Head of caudate nucleus (tissue), 42 donors: ENCODE measurements around the gene ZNF618.

Experiments used
- DNase-seq, 42 donors: peaks; one replicate each; pipeline versions ENCODE4 v3.0.0 to v3.0.0-alpha.2; 2020 to 2021; ENCODE audit warnings: mixed read lengths in 7 of 42
- intact Hi-C: fragments of 100-400 bp; cut with DNase I; formaldehyde crosslinking; loops from one replicate; pipeline ENCODE4 v1.15.0; 2022

The ZNF618 gene

GRCh38 chr9:113903514-113904077 is 27.5 kb downstream of the ZNF618 start:
- DNase-seq, result no peak
- intact Hi-C loops, result no loop called here

- peak in 4 of 42 donors; percentile 15 to 47 (median 38) for DNase-seq
- intact Hi-C loops, result no loop called here
These were observed 30.5 kb downstream of the ZNF618 start for GRCh38 chr9:113906411-113907110.

GRCh38 chr9:113907282-113907681 is 31.2 kb downstream of the ZNF618 start:
- no peak for DNase-seq
- intact Hi-C loops, result no loop called here

GRCh38 chr9:113909421-113909820 is 33.3 kb downstream of the ZNF618 start:
- intact Hi-C loops, result no loop called here
- no peak for DNase-seq

GRCh38 chr9:113910036-113910639 is 34.0 kb downstream of the ZNF618 start:
- DNase-seq, result no peak
- intact Hi-C loops, result no loop called here

- DNase-seq, result peak in 8 of 42 donors; percentile 10 to 45 (median 25)
- intact Hi-C loops, result no loop called here
These were observed 35.9 kb downstream of the ZNF618 start for GRCh38 chr9:113911850-113912557.

- intact Hi-C loops, result no loop called here
- DNase-seq, result no peak
These were observed 36.7 kb downstream of the ZNF618 start for GRCh38 chr9:113912816-113913215.

- intact Hi-C loops, result no loop called here
- DNase-seq, result no peak
These were observed 37.5 kb downstream of the ZNF618 start for GRCh38 chr9:113913426-113914195.

- intact Hi-C loops, result no loop called here
- DNase-seq, result no peak
These were observed 38.4 kb downstream of the ZNF618 start for GRCh38 chr9:113914517-113914916.

GRCh38 chr9:113915817-113916434 is 39.8 kb downstream of the ZNF618 start:
- intact Hi-C loops, result no loop called here

GRCh38 chr9:113916931-113917330 is 40.8 kb downstream of the ZNF618 start:
- DNase-seq, result no peak
- intact Hi-C loops, result no loop called here

More at GRCh38 chr9:113915817-113916434, 39.8 kb downstream of the ZNF618 start:
- DNase-seq, result no peak

GRCh38 chr9:113918697-113919350 is 42.7 kb downstream of the ZNF618 start:
- DNase-seq, result peak in 10 of 42 donors; percentile 3 to 53 (median 22)
- intact Hi-C loops, result no loop called here

GRCh38 chr9:113919382-113919781 is 43.3 kb downstream of the ZNF618 start:
- DNase-seq, result peak in 6 of 42 donors; percentile 8 to 22 (median 16)
- intact Hi-C loops, result no loop called here

- intact Hi-C loops, result no loop called here
- no peak for DNase-seq
These were observed 43.8 kb downstream of the ZNF618 start for GRCh38 chr9:113919871-113920270.

GRCh38 chr9:113920872-113921271 is 44.8 kb downstream of the ZNF618 start:
- no peak for DNase-seq
- intact Hi-C loops, result no loop called here

- no peak for DNase-seq
- intact Hi-C loops, result no loop called here
These were observed 45.4 kb downstream of the ZNF618 start for GRCh38 chr9:113921396-113921925.

GRCh38 chr9:113922160-113922559 is 46.1 kb downstream of the ZNF618 start:
- intact Hi-C loops, result no loop called here
- no peak for DNase-seq

- intact Hi-C loops, result no loop called here
- DNase-seq, result no peak
These were observed 50.1 kb downstream of the ZNF618 start for GRCh38 chr9:113926211-113926610.
